ENCODE measurements around the gene DGAT2L6. TPM values are rescaled to one million over a fixed set of nuclear protein-coding genes. Genes with fewer than 3 reads are reported as not detected.

The DGAT2L6 gene
- polyA plus RNA-seq, 1 of the 3 experiments (the other 2 are of a cell fraction) = 0.05 TPM

DNA sequence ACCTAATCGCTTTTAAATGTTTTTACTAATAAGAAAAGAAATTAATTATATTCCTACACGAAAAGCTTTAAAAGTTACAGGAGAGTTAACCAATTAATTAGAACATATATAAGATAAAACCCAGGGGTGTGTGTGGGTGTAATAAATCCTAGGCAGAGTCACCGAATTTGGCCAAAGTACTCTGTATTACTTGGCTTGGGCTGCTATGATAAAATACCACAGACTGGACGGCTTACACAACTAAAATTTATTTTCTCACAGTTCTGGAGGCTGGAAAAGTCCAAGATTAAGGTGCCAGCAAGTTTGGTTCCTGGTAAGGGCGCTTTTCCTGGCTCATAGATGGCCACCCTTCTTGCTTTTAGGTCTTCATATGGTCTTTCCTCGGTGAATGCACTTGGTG, 67.6 kb downstream of the DGAT2L6 start:
- Histone ChIP-seq H3K4me1 (ENCODE audit: control insufficient read depth in 1 of 2, insufficient read depth in 2 of 2, low read depth in 1 of 2, low read length in 1 of 2) (no peaks in the 10 kb centered on the region), H3K27ac (ENCODE audit: low read depth in 2 of 2, low read length in 1 of 2) (no peak overlapping the region), H3K9ac (no peak overlapping the region), H3K27me3 (ENCODE audit: insufficient read depth) (peaks cover 7% of the 10 kb centered on the region; the same call in 1 of the 2 replicates), H2AFZ (ENCODE audit: low read depth) (no peak overlapping the region), H3K36me3 (replicated peaks in 1 of 2; ENCODE audit: control insufficient read depth in 1 of 2, insufficient read depth in 2 of 2, low read length in 1 of 2) (no peaks in the 10 kb centered on the region), H3K79me2 (ENCODE audit: insufficient read depth) (no peaks in the 10 kb centered on the region), H3K4me3 (ENCODE audit: low read depth in 2 of 2, low read length in 1 of 2) (no peak overlapping the region), H3K4me2 (no peak overlapping the region), H3K9me3 (no peaks in the 10 kb centered on the region), H3F3A (replicated peaks; ENCODE audit: insufficient read depth) (no peaks in the 10 kb centered on the region), H4K20me1 (ENCODE audit: insufficient read depth) (no peaks in the 10 kb centered on the region), H3K9me2 (no peaks in the 10 kb centered on the region)
- POLR2A ChIA-PET = no interaction called here
- WGBS (ENCODE audit: low lambda C conversion rate) = 19% methylated on average over 6 of the region's 6 CpGs
- DNase-seq = no peak
- TF ChIP-seq EZH2phosphoT487 (IDR thresholded peaks at IDR 0.05; ENCODE audit: borderline replicate concordance, low read depth) (no peak), EP300 (IDR thresholded peaks at IDR 0.05; ENCODE audit: borderline replicate concordance in 1 of 2, low read depth in 1 of 2, low read length in 1 of 2) (no peak), NRF1 (IDR thresholded peaks at IDR 0.05; ENCODE audit: low read depth, low read length) (no peak), PBX3 (IDR thresholded peaks at IDR 0.05) (no peak), POLR2AphosphoS5 (IDR thresholded peaks at IDR 0.05; ENCODE audit: low read depth, low read length) (no peak), RAD21 (IDR thresholded peaks at IDR 0.05; ENCODE audit: low read length) (no peak), TCF12 (IDR thresholded peaks at IDR 0.05) (no peak), SMC3 (IDR thresholded peaks at IDR 0.05; ENCODE audit: low read depth, low read length) (no peak), CHD2 (IDR thresholded peaks at IDR 0.05; ENCODE audit: low read length, partially characterized antibody) (no peak), FOXM1 (IDR thresholded peaks at IDR 0.05; ENCODE audit: low read depth) (no peak), ELF1 (IDR thresholded peaks at IDR 0.05) (no peak), JUND (IDR thresholded peaks at IDR 0.05) (no peak), SIN3A (IDR thresholded peaks at IDR 0.05; ENCODE audit: borderline replicate concordance, low read depth, low read length) (no peak), RXRA (IDR thresholded peaks at IDR 0.05; ENCODE audit: borderline replicate concordance, low read depth) (no peak), RCOR1 (IDR thresholded peaks at IDR 0.05; ENCODE audit: low read length) (no peak), TAF1 (IDR thresholded peaks at IDR 0.05; ENCODE audit: borderline replicate concordance, low read depth, low read length) (no peak), MEF2A (IDR thresholded peaks at IDR 0.05; ENCODE audit: borderline replicate concordance, low read depth) (no peak), GATA2 (CRISPR knock-in tag; IDR thresholded peaks at IDR 0.05) (no peak)
- TF ChIP-seq, protein P1, sequence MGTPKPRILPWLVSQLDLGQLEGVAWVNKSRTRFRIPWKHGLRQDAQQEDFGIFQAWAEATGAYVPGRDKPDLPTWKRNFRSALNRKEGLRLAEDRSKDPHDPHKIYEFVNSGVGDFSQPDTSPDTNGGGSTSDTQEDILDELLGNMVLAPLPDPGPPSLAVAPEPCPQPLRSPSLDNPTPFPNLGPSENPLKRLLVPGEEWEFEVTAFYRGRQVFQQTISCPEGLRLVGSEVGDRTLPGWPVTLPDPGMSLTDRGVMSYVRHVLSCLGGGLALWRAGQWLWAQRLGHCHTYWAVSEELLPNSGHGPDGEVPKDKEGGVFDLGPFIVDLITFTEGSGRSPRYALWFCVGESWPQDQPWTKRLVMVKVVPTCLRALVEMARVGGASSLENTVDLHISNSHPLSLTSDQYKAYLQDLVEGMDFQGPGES (IDR thresholded peaks at IDR 0.05; ENCODE audit: low read depth, low read length) = no peak
- TF ChIP-seq, protein P2, sequence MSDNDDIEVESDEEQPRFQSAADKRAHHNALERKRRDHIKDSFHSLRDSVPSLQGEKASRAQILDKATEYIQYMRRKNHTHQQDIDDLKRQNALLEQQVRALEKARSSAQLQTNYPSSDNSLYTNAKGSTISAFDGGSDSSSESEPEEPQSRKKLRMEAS (IDR thresholded peaks at IDR 0.05; ENCODE audit: low read depth) = no peak
- CTCF ChIA-PET = no interaction called here
